Stomach (tissue), 9 donors: ENCODE data around the gene MAP3K20. TPM values are rescaled to one million over a fixed set of nuclear protein-coding genes. Genes with fewer than 3 reads are reported as not detected.

Experiments
- DNase-seq, 2 donors: peaks; one replicate each; pipeline versions ENCODE4 v3.0.0 to v3.0.0-alpha.2; 2013 to 2019
- H3K27ac ChIP-seq, 5 donors: fragments of 200-600 bp in 4 of 5; sonication (generic) in 4 of 5; one replicate each; pipeline ENCODE4 v1.5.1; 2013 to 2019; ENCODE audit warnings: mild to moderate bottlenecking in 1 of 5, moderate library complexity in 1 of 5
- H3K27me3 ChIP-seq, 3 donors: fragments of 200-600 bp; sonication (generic); one replicate each; pipeline ENCODE4 v1.5.1; 2017 to 2019; ENCODE audit warnings: mixed run types in 1 of 3
- H3K36me3 ChIP-seq, 4 donors: fragments of 200-600 bp; sonication (generic); 1 replicate in 3 of 4; 2 replicates in 1 of 4; pipeline ENCODE4 v1.5.1; 2016 to 2019
- H3K4me1 ChIP-seq, 4 donors: fragments of 200-600 bp; sonication (generic); one replicate each; pipeline ENCODE4 v1.5.1; 2016 to 2019
- H3K4me3 ChIP-seq, 4 donors: fragments of 200-600 bp; sonication (generic) in 3 of 4; one replicate each; pipeline ENCODE4 v1.5.1; 2016 to 2019; ENCODE audit warnings: mild to moderate bottlenecking in 1 of 4
- H3K9me3 ChIP-seq, 4 donors: fragments of 200-600 bp; sonication (generic); one replicate each; pipeline ENCODE4 v1.5.1; 2016 to 2019
- CTCF ChIP-seq, 7 experiments: fragments of 450-650 bp in 4 of 7; fragments of 200-600 bp in 3 of 7; sonication (generic) in 3 of 7; IDR thresholded peaks; one replicate each; pipeline ENCODE4 v1.5.1; 2016 to 2019; ENCODE audit warnings: antibody characterized with exemption in 7 of 7, control low read depth in 2 of 7, mild to moderate bottlenecking in 1 of 7
- EP300 ChIP-seq: sonication (generic); formaldehyde crosslinking; IDR thresholded peaks from one replicate; pipeline ENCODE4 v1.6.1; 2017; ENCODE audit warnings: antibody characterized with exemption
- POLR2A ChIP-seq, 4 donors: fragments of 450-650 bp; IDR thresholded peaks; one replicate each; pipeline ENCODE4 v1.6.1; 2016; ENCODE audit warnings: antibody characterized with exemption in 4 of 4, control low read depth in 2 of 4, mild to moderate bottlenecking in 1 of 4, moderate library complexity in 1 of 4
- POLR2AphosphoS5 ChIP-seq, 3 donors: sonication (generic); formaldehyde crosslinking; IDR thresholded peaks; one replicate each; pipeline ENCODE4 v1.6.1; 2016; ENCODE audit warnings: antibody characterized with exemption in 3 of 3
- WGBS, 5 donors: extraction: QIAGEN DNeasy Blood & Tissue Kit in 3 of 5; methylation state at CpG; one replicate each; pipeline versions ENCODE4 v1.1.5 to v1.1.7; 2013 to 2018; 5-methylcytosine and 5-hydroxymethylcytosine counted together
- intact Hi-C: fragments of 100-400 bp; cut with DNase I; formaldehyde crosslinking; loops from one replicate; pipeline ENCODE4 v1.15.1; 2023; ENCODE audit warnings: low total_unique reads
- polyA plus RNA-seq, 3 donors: library from polyadenylated mRNA; stranded (reverse); fragments of 200-250 nt; gene quantifications; one replicate each; pipeline ENCODE4 v1.2.3, GENCODE V29; 2013
- total RNA-seq, 5 donors: library from RNA; depleted of rRNA; stranded (reverse); fragments of >200 nt; gene quantifications; one replicate each; pipeline versions ENCODE4 v1.1.0 to v1.2.3, GENCODE V29; 2014 to 2016
- donor health status: healthy with polysubstance abuse.
- donor health status: Bipolar disorder and iron deficiency.
- donor health status: healthy.

Gene MAP3K20
- total and polyA plus RNA-seq, 8 donors: 9.3 to 180 (median 29.2) TPM

GRCh38 chr2:173181982-173182381 is 106.3 kb downstream of the MAP3K20 start:
- Histone ChIP-seq H3K9me3 (no peaks in the 10 kb centered on the region), H3K27ac (peak overlapping the region in 3 of 5 donors; percentile 22 to 76 (median 26)), H3K4me1 (peaks cover 0 to 27% (median 12%) of the 10 kb centered on the region in 4 donors), H3K4me3 (no peak overlapping the region), H3K27me3 (no peaks in the 10 kb centered on the region), H3K36me3 (no peaks in the 10 kb centered on the region)
- no peak for DNase-seq
- TF ChIP-seq POLR2AphosphoS5 (IDR thresholded peaks at IDR 0.05) (peak in 2 of 3 donors; percentile 8 to 46), EP300 (no peak)
- intact Hi-C loops: no loop called here
- WGBS, 5 donors: 85 to 99% (median 91%) methylated on average over 2 of the region's 2 CpGs

GRCh38 chr2:173184031-173185004 is 108.7 kb downstream of the MAP3K20 start:
- intact Hi-C loops: no loop called here
- H3K27me3 ChIP-seq: no peaks in the 10 kb centered on the region
- no peaks in the 10 kb centered on the region for H3K36me3 ChIP-seq
- H3K27ac ChIP-seq: peak overlapping the region in 4 of 5 donors; percentile 56 to 76 (median 67)
- TF ChIP-seq POLR2AphosphoS5 (IDR thresholded peaks at IDR 0.05): peak in 2 of 3 donors; percentile 62 to 86
- no peak for TF ChIP-seq EP300
- TF ChIP-seq POLR2A (IDR thresholded peaks at IDR 0.05): no peak
- TF ChIP-seq CTCF (IDR thresholded peaks at IDR 0.05): no peak
- H3K4me1 ChIP-seq: peaks cover 0 to 44% (median 25%) of the 10 kb centered on the region in 4 donors
- no peak overlapping the region for H3K4me3 ChIP-seq
- 68 to 90% (median 82%) methylated on average over 11 of the region's 11 CpGs for WGBS, 5 donors
- H3K9me3 ChIP-seq: no peaks in the 10 kb centered on the region
- peak in 1 of 2 donors; percentile 58 for DNase-seq

GRCh38 chr2:173185437-173185836 is 109.8 kb downstream of the MAP3K20 start:
- Histone ChIP-seq H3K27ac (peak overlapping the region in 4 of 5 donors; percentile 56 to 76 (median 67)), H3K9me3 (no peaks in the 10 kb centered on the region), H3K4me3 (no peak overlapping the region), H3K36me3 (peaks cover 0 to 3% (median 0%) of the 10 kb centered on the region in 4 donors), H3K4me1 (peaks cover 0 to 44% (median 25%) of the 10 kb centered on the region in 4 donors), H3K27me3 (no peaks in the 10 kb centered on the region)
- no peak for DNase-seq
- intact Hi-C loops: no loop called here
- no peak for TF ChIP-seq CTCF (IDR thresholded peaks at IDR 0.05)
- no peak for TF ChIP-seq POLR2A (IDR thresholded peaks at IDR 0.05)

- TF ChIP-seq EP300 (no peak), POLR2A (IDR thresholded peaks at IDR 0.05) (no peak), CTCF (IDR thresholded peaks at IDR 0.05) (no peak), POLR2AphosphoS5 (IDR thresholded peaks at IDR 0.05) (no peak)
- WGBS, 5 donors: 53 to 67% (median 60%) methylated on average over 6 of the region's 6 CpGs
- H3K27ac ChIP-seq: peak overlapping the region in 3 of 5 donors; percentile 1 to 51 (median 47)
Measured at GRCh38 chr2:173187941-173188788, 112.5 kb downstream of the MAP3K20 start.

More at GRCh38 chr2:173187941-173188788, 112.5 kb downstream of the MAP3K20 start:
- Histone ChIP-seq H3K27me3 (no peaks in the 10 kb centered on the region), H3K4me1 (peaks cover 0 to 53% (median 25%) of the 10 kb centered on the region in 4 donors), H3K4me3 (no peak overlapping the region), H3K9me3 (no peaks in the 10 kb centered on the region), H3K36me3 (peaks cover 0 to 3% (median 0%) of the 10 kb centered on the region in 4 donors)
- no peak for DNase-seq
- intact Hi-C loops: no loop called here
